Liver (tissue), 3 donors: Measurements from ENCODE around the gene SLX4IP.

Experiments used
- FOXA1 ChIP-seq: IDR thresholded peaks from 2 replicates; pipeline ENCODE4 v1.6.1; 2016; ENCODE audit warnings: antibody characterized with exemption
- GABPA ChIP-seq, 2 donors: IDR thresholded peaks in 1 of 2; conservative IDR thresholded peaks in 1 of 2; 2 replicates each; pipeline ENCODE4 v1.6.1; 2016; ENCODE audit warnings: antibody characterized with exemption in 2 of 2, mild to moderate bottlenecking in 1 of 2, moderate library complexity in 1 of 2
- HNF4G ChIP-seq: IDR thresholded peaks from 2 replicates; pipeline ENCODE4 v1.6.1; 2016; ENCODE audit warnings: antibody characterized with exemption
- JUND ChIP-seq, 2 donors: IDR thresholded peaks; 2 replicates each; pipeline ENCODE4 v1.6.1; 2016; ENCODE audit warnings: antibody characterized with exemption in 2 of 2
- RAD21 ChIP-seq, 2 donors: IDR thresholded peaks; 2 replicates each; pipeline ENCODE4 v1.6.1; 2016; ENCODE audit warnings: antibody characterized with exemption in 2 of 2, mild to moderate bottlenecking in 2 of 2
- RXRA ChIP-seq, 2 donors: IDR thresholded peaks; 2 replicates each; pipeline ENCODE4 v1.6.1; 2017 to 2018; ENCODE audit warnings: antibody characterized with exemption in 2 of 2, mild to moderate bottlenecking in 1 of 2
- SP1 ChIP-seq: IDR thresholded peaks from 2 replicates; pipeline ENCODE4 v1.6.1; 2018; ENCODE audit warnings: antibody characterized with exemption, mild to moderate bottlenecking
- TAF1 ChIP-seq: conservative IDR thresholded peaks from 2 replicates; pipeline ENCODE4 v1.6.1; 2016; ENCODE audit warnings: antibody characterized with exemption, mild to moderate bottlenecking
- YY1 ChIP-seq: IDR thresholded peaks from 2 replicates; pipeline ENCODE4 v1.6.1; 2016; ENCODE audit warnings: antibody characterized with exemption, mild to moderate bottlenecking
- TF ChIP-seq, protein P1 (sequence below): IDR thresholded peaks from 2 replicates; pipeline ENCODE4 v1.6.1; 2016; ENCODE audit warnings: antibody characterized with exemption
- TF ChIP-seq, protein P2 (sequence below): fragments of 150-350 bp; IDR thresholded peaks from 2 replicates; pipeline ENCODE4 v1.5.1; 2017; ENCODE audit warnings: improper control_type of control experiment, low read depth, low read length; ENCODE audit not compliant: missing input control
- TF ChIP-seq, protein P3 (sequence below): IDR thresholded peaks from 2 replicates; pipeline ENCODE4 v1.6.1; 2016; ENCODE audit warnings: antibody characterized with exemption
- TF ChIP-seq, protein P4 (sequence below): IDR thresholded peaks from 2 replicates; pipeline ENCODE4 v1.6.1; 2016; ENCODE audit warnings: antibody characterized with exemption, mild to moderate bottlenecking
- TF ChIP-seq, protein P5 (sequence below): IDR thresholded peaks from 2 replicates; pipeline ENCODE4 v1.6.1; 2016; ENCODE audit warnings: antibody characterized with exemption
- donor health status: healthy.
- donor health status: healthy.

DNA sequence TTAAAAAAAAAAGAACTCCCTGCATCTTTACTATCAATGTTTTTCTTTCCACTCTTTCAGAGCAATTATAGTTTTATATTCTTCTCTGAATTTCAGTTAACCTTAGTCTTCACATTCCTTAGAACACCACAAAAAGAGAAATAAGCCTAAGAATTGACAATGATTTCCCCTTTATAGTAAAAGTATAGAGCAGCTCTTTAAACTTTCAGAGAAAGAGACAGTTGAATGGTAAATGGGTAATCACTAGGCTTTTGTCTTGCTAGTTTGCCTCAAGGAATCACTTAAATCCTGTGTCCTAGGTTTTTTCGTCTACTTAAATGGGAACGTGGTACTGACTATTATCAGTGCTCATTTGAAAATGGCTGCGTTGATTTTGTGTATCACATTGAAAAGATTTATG is 31.8 kb downstream of the SLX4IP start:
- TF ChIP-seq, protein P1, sequence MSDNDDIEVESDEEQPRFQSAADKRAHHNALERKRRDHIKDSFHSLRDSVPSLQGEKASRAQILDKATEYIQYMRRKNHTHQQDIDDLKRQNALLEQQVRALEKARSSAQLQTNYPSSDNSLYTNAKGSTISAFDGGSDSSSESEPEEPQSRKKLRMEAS = no peak
- no peak for TF ChIP-seq SP1
- TF ChIP-seq, protein P2, sequence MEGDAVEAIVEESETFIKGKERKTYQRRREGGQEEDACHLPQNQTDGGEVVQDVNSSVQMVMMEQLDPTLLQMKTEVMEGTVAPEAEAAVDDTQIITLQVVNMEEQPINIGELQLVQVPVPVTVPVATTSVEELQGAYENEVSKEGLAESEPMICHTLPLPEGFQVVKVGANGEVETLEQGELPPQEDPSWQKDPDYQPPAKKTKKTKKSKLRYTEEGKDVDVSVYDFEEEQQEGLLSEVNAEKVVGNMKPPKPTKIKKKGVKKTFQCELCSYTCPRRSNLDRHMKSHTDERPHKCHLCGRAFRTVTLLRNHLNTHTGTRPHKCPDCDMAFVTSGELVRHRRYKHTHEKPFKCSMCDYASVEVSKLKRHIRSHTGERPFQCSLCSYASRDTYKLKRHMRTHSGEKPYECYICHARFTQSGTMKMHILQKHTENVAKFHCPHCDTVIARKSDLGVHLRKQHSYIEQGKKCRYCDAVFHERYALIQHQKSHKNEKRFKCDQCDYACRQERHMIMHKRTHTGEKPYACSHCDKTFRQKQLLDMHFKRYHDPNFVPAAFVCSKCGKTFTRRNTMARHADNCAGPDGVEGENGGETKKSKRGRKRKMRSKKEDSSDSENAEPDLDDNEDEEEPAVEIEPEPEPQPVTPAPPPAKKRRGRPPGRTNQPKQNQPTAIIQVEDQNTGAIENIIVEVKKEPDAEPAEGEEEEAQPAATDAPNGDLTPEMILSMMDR = no peak
- TF ChIP-seq TAF1 = no peak
- TF ChIP-seq, protein P3, sequence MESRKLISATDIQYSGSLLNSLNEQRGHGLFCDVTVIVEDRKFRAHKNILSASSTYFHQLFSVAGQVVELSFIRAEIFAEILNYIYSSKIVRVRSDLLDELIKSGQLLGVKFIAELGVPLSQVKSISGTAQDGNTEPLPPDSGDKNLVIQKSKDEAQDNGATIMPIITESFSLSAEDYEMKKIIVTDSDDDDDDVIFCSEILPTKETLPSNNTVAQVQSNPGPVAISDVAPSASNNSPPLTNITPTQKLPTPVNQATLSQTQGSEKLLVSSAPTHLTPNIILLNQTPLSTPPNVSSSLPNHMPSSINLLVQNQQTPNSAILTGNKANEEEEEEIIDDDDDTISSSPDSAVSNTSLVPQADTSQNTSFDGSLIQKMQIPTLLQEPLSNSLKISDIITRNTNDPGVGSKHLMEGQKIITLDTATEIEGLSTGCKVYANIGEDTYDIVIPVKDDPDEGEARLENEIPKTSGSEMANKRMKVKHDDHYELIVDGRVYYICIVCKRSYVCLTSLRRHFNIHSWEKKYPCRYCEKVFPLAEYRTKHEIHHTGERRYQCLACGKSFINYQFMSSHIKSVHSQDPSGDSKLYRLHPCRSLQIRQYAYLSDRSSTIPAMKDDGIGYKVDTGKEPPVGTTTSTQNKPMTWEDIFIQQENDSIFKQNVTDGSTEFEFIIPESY = no peak
- TF ChIP-seq, protein P4, sequence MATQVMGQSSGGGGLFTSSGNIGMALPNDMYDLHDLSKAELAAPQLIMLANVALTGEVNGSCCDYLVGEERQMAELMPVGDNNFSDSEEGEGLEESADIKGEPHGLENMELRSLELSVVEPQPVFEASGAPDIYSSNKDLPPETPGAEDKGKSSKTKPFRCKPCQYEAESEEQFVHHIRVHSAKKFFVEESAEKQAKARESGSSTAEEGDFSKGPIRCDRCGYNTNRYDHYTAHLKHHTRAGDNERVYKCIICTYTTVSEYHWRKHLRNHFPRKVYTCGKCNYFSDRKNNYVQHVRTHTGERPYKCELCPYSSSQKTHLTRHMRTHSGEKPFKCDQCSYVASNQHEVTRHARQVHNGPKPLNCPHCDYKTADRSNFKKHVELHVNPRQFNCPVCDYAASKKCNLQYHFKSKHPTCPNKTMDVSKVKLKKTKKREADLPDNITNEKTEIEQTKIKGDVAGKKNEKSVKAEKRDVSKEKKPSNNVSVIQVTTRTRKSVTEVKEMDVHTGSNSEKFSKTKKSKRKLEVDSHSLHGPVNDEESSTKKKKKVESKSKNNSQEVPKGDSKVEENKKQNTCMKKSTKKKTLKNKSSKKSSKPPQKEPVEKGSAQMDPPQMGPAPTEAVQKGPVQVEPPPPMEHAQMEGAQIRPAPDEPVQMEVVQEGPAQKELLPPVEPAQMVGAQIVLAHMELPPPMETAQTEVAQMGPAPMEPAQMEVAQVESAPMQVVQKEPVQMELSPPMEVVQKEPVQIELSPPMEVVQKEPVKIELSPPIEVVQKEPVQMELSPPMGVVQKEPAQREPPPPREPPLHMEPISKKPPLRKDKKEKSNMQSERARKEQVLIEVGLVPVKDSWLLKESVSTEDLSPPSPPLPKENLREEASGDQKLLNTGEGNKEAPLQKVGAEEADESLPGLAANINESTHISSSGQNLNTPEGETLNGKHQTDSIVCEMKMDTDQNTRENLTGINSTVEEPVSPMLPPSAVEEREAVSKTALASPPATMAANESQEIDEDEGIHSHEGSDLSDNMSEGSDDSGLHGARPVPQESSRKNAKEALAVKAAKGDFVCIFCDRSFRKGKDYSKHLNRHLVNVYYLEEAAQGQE = no peak
- TF ChIP-seq JUND (IDR thresholded peaks at IDR 0.05) = no peak
- TF ChIP-seq RXRA (IDR thresholded peaks at IDR 0.05) = no peak
- TF ChIP-seq, protein P5, sequence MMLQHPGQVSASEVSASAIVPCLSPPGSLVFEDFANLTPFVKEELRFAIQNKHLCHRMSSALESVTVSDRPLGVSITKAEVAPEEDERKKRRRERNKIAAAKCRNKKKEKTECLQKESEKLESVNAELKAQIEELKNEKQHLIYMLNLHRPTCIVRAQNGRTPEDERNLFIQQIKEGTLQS = no peak
- no peak for TF ChIP-seq GABPA (IDR thresholded peaks at IDR 0.05 in 1 of 2, conservative IDR thresholded peaks at IDR 0.05 in 1 of 2)
- no peak for TF ChIP-seq RAD21 (IDR thresholded peaks at IDR 0.05)
- TF ChIP-seq FOXA1 = no peak
- no peak for TF ChIP-seq HNF4G
- no peak for TF ChIP-seq YY1
